Measurements from ENCODE around the gene LGALS9C. TPM values are rescaled to one million over a fixed set of nuclear protein-coding genes. Genes with fewer than 3 reads are reported as not detected.
"Not testable (repeated sequence)": the region's sequence is repeated elsewhere in the genome, so short reads cannot be mapped to it uniquely, and the experiment has no call there.

LGALS9C gene
- total and polyA plus RNA-seq, 4 donors: not detected

- not testable (repeated sequence) for H3K9me3 ChIP-seq (ENCODE audit: control insufficient read depth, insufficient read depth, low read length); H3K27me3 ChIP-seq (ENCODE audit: control insufficient read depth, insufficient read depth, low read length); H3K27ac ChIP-seq (ENCODE audit: low read depth, low read length); H3K4me3 ChIP-seq (ENCODE audit: low read depth, low read length); H3K4me1 ChIP-seq (ENCODE audit: control insufficient read depth, insufficient read depth, low read length); DNase-seq (ENCODE audit: low read depth in 4 of 6, low spot score in 6 of 6); H3K36me3 ChIP-seq (ENCODE audit: control insufficient read depth, insufficient read depth, low read length)
- no CpG with 5 or more reads among the region's 5 CpGs for WGBS (ENCODE audit: insufficient coverage)
Observed at GRCh38 chr17:18477367-18477766, 778 bp downstream of the LGALS9C start.

DNA sequence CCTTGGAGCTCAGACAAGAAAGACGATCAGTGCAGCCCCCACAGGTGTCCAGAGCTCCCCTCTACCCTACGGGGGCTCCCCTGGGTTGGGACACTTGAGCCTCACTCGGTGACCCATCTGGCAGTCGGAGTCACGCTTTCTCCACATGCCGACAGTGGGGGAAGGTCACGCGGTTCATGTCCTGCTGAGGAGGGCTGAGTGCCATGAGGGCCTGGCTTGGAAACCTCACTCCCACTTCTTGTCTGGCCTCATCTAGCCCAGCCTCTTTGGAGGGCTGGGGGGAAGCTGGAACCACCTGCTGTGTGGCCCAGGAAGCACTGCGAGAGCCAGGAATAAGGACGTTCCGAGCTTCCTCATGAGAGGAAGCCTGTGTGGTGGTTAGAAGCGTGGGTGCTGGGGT, 1.8 kb downstream of the LGALS9C start:
- WGBS (ENCODE audit: insufficient coverage): no CpG with 5 or more reads among the region's 12 CpGs
- not testable (repeated sequence) for DNase-seq (ENCODE audit: low read depth in 4 of 6, low spot score in 6 of 6); H3K9me3 ChIP-seq (ENCODE audit: control insufficient read depth, insufficient read depth, low read length); H3K4me3 ChIP-seq (ENCODE audit: low read depth, low read length); H3K27ac ChIP-seq (ENCODE audit: low read depth, low read length); H3K27me3 ChIP-seq (ENCODE audit: control insufficient read depth, insufficient read depth, low read length); H3K4me1 ChIP-seq (ENCODE audit: control insufficient read depth, insufficient read depth, low read length); H3K36me3 ChIP-seq (ENCODE audit: control insufficient read depth, insufficient read depth, low read length)

DNA sequence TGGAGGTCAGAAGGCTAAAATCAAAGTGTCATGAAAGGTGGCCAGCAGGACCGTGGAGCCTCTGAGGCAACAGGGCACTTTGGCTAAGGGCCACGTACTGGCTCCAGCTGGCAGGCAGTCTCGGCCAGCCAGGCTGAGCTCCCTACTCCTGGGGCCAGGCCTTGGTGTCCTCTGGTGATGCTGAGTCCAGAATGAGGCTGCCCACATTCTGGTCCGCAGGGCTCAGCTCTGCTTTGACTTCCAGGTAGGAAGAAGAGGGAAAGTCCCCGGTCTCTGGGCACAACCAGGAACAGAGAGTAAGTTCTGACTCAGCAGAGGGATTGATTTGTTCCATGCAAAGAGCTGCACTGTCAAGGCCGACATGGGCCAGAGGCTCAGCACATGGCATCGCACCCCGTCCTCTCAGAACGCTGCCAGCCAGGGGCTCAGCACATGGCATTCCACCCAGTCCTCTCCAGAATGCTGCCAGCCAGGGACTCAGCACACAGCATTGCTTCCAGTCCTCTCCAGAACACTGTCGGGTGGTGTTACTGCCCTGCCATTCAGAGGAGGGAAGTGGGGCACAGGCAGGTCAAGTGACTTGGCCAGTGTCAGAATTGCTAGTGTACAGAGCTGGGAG, 2.5 kb downstream of the LGALS9C start:
- not testable (repeated sequence) for H3K9me3 ChIP-seq (ENCODE audit: control insufficient read depth, insufficient read depth, low read length); DNase-seq (ENCODE audit: low read depth in 4 of 6, low spot score in 6 of 6); H3K27ac ChIP-seq (ENCODE audit: low read depth, low read length); H3K4me3 ChIP-seq (ENCODE audit: low read depth, low read length); H3K4me1 ChIP-seq (ENCODE audit: control insufficient read depth, insufficient read depth, low read length); H3K27me3 ChIP-seq (ENCODE audit: control insufficient read depth, insufficient read depth, low read length); H3K36me3 ChIP-seq (ENCODE audit: control insufficient read depth, insufficient read depth, low read length)
- no CpG with 5 or more reads among the region's 10 CpGs for WGBS (ENCODE audit: insufficient coverage)

GRCh38 chr17:18481775-18482174, 5.2 kb downstream of the LGALS9C start:
- H3K27ac ChIP-seq (ENCODE audit: low read depth, low read length); H3K4me3 ChIP-seq (ENCODE audit: low read depth, low read length); H3K27me3 ChIP-seq (ENCODE audit: control insufficient read depth, insufficient read depth, low read length); H3K9me3 ChIP-seq (ENCODE audit: control insufficient read depth, insufficient read depth, low read length); DNase-seq (ENCODE audit: low read depth in 4 of 6, low spot score in 6 of 6); H3K4me1 ChIP-seq (ENCODE audit: control insufficient read depth, insufficient read depth, low read length); H3K36me3 ChIP-seq (ENCODE audit: control insufficient read depth, insufficient read depth, low read length): not testable (repeated sequence)
- WGBS (ENCODE audit: insufficient coverage): no CpG with 5 or more reads among the region's 3 CpGs

DNA sequence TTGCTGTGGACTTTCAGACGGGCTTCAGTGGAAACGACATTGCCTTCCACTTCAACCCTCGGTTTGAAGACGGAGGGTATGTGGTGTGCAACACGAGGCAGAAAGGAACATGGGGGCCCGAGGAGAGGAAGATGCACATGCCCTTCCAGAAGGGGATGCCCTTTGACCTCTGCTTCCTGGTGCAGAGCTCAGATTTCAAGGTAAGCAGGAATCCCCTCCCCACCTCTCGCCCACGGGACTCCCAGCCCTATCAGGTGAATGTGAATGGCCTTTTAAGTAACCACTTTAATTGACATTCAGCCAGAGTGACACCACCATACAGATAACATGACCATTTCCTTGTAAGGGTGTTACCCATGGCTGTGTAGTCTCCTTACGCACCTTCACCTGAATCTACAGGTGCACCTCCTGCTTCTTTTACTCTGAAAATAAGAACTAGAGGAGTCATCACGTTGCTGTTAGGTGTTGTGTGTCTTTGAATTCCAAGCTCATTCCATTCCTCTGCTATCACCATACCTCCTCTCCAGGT, 9.4 kb downstream of the LGALS9C start:
- not testable (repeated sequence) for H3K9me3 ChIP-seq (ENCODE audit: control insufficient read depth, insufficient read depth, low read length); H3K27me3 ChIP-seq (ENCODE audit: control insufficient read depth, insufficient read depth, low read length); H3K27ac ChIP-seq (ENCODE audit: low read depth, low read length); H3K36me3 ChIP-seq (ENCODE audit: control insufficient read depth, insufficient read depth, low read length); H3K4me1 ChIP-seq (ENCODE audit: control insufficient read depth, insufficient read depth, low read length); H3K4me3 ChIP-seq (ENCODE audit: low read depth, low read length); DNase-seq (ENCODE audit: low read depth in 4 of 6, low spot score in 6 of 6)
- WGBS (ENCODE audit: insufficient coverage): no CpG with 5 or more reads among the region's 10 CpGs

GRCh38 chr17:18487633-18488032, 11.0 kb downstream of the LGALS9C start:
- WGBS (ENCODE audit: insufficient coverage): no CpG with 5 or more reads among the region's 10 CpGs
- not testable (repeated sequence) for H3K27ac ChIP-seq (ENCODE audit: low read depth, low read length); H3K9me3 ChIP-seq (ENCODE audit: control insufficient read depth, insufficient read depth, low read length); H3K4me1 ChIP-seq (ENCODE audit: control insufficient read depth, insufficient read depth, low read length); H3K36me3 ChIP-seq (ENCODE audit: control insufficient read depth, insufficient read depth, low read length); H3K4me3 ChIP-seq (ENCODE audit: low read depth, low read length); H3K27me3 ChIP-seq (ENCODE audit: control insufficient read depth, insufficient read depth, low read length); DNase-seq (ENCODE audit: low read depth in 4 of 6, low spot score in 6 of 6)

GRCh38 chr17:18488622-18489021, 12.0 kb downstream of the LGALS9C start:
- H3K4me3 ChIP-seq (ENCODE audit: low read depth, low read length); DNase-seq (ENCODE audit: low read depth in 4 of 6, low spot score in 6 of 6); H3K9me3 ChIP-seq (ENCODE audit: control insufficient read depth, insufficient read depth, low read length); H3K27ac ChIP-seq (ENCODE audit: low read depth, low read length); H3K27me3 ChIP-seq (ENCODE audit: control insufficient read depth, insufficient read depth, low read length); H3K4me1 ChIP-seq (ENCODE audit: control insufficient read depth, insufficient read depth, low read length); H3K36me3 ChIP-seq (ENCODE audit: control insufficient read depth, insufficient read depth, low read length): not testable (repeated sequence)
- no CpG with 5 or more reads among the region's 15 CpGs for WGBS (ENCODE audit: insufficient coverage)

- H3K27me3 ChIP-seq (ENCODE audit: control insufficient read depth, insufficient read depth, low read length); DNase-seq (ENCODE audit: low read depth in 4 of 6, low spot score in 6 of 6); H3K9me3 ChIP-seq (ENCODE audit: control insufficient read depth, insufficient read depth, low read length); H3K4me3 ChIP-seq (ENCODE audit: low read depth, low read length); H3K4me1 ChIP-seq (ENCODE audit: control insufficient read depth, insufficient read depth, low read length); H3K36me3 ChIP-seq (ENCODE audit: control insufficient read depth, insufficient read depth, low read length); H3K27ac ChIP-seq (ENCODE audit: low read depth, low read length): not testable (repeated sequence)
- WGBS (ENCODE audit: insufficient coverage): no CpG with 5 or more reads among the region's 7 CpGs
Observed at GRCh38 chr17:18490016-18490415, 13.4 kb downstream of the LGALS9C start.

- H3K9me3 ChIP-seq (ENCODE audit: control insufficient read depth, insufficient read depth, low read length); H3K36me3 ChIP-seq (ENCODE audit: control insufficient read depth, insufficient read depth, low read length); H3K27ac ChIP-seq (ENCODE audit: low read depth, low read length); DNase-seq (ENCODE audit: low read depth in 4 of 6, low spot score in 6 of 6); H3K27me3 ChIP-seq (ENCODE audit: control insufficient read depth, insufficient read depth, low read length); H3K4me1 ChIP-seq (ENCODE audit: control insufficient read depth, insufficient read depth, low read length); H3K4me3 ChIP-seq (ENCODE audit: low read depth, low read length): not testable (repeated sequence)
- no CpG with 5 or more reads among the region's 23 CpGs for WGBS (ENCODE audit: insufficient coverage)
Observed at GRCh38 chr17:18492712-18493480, 16.3 kb downstream of the LGALS9C start.

- WGBS (ENCODE audit: insufficient coverage): 52% methylated on average over 4 of the region's 13 CpGs
- H3K36me3 ChIP-seq (ENCODE audit: control insufficient read depth, insufficient read depth, low read length); H3K27me3 ChIP-seq (ENCODE audit: control insufficient read depth, insufficient read depth, low read length); H3K27ac ChIP-seq (ENCODE audit: low read depth, low read length); H3K4me1 ChIP-seq (ENCODE audit: control insufficient read depth, insufficient read depth, low read length); H3K9me3 ChIP-seq (ENCODE audit: control insufficient read depth, insufficient read depth, low read length); DNase-seq (ENCODE audit: low read depth in 4 of 6, low spot score in 6 of 6); H3K4me3 ChIP-seq (ENCODE audit: low read depth, low read length): not testable (repeated sequence)
Observed at GRCh38 chr17:18494250-18494768, 17.7 kb downstream of the LGALS9C start.
